ENCODE results near the gene LCNL1.

DNA sequence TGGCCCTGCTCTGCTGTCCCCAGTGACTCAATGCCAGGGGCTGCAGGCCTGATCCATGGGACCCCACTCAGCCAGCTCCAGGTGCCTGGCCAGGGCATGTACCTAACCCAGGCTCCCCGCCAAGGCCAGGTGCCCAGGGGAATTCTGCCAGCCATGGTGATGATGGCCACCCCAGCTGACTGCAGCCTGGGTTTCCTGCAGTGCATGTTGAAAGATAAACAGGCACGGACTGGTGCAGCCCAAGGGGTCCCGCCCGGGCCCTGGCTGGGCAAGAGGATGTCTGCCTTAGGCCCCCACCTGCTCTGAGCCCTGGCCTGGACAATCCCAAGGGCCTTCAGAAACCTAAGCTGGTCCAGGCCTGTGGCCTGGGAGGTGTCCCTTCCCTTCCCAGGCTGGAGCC, 44.0 kb downstream of the LCNL1 start:
- TF ChIP-seq, protein P1, sequence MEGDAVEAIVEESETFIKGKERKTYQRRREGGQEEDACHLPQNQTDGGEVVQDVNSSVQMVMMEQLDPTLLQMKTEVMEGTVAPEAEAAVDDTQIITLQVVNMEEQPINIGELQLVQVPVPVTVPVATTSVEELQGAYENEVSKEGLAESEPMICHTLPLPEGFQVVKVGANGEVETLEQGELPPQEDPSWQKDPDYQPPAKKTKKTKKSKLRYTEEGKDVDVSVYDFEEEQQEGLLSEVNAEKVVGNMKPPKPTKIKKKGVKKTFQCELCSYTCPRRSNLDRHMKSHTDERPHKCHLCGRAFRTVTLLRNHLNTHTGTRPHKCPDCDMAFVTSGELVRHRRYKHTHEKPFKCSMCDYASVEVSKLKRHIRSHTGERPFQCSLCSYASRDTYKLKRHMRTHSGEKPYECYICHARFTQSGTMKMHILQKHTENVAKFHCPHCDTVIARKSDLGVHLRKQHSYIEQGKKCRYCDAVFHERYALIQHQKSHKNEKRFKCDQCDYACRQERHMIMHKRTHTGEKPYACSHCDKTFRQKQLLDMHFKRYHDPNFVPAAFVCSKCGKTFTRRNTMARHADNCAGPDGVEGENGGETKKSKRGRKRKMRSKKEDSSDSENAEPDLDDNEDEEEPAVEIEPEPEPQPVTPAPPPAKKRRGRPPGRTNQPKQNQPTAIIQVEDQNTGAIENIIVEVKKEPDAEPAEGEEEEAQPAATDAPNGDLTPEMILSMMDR (optimal IDR thresholded peaks at IDR 0.05 in 1 of 3, IDR thresholded peaks at IDR 0.05 in 1 of 3, conservative IDR thresholded peaks at IDR 0.05 in 1 of 3; ENCODE audit: extremely low read depth in 1 of 3, insufficient read depth in 2 of 3, low read length in 3 of 3): no peak
- TF ChIP-seq EZH2 (IDR thresholded peaks at IDR 0.05; ENCODE audit: low read length): no peak
